ENCODE data around the gene VSTM2B. TPM values are rescaled to one million over a fixed set of nuclear protein-coding genes. Genes with fewer than 3 reads are reported as not detected.
A peak's percentile ranks its signal among the peaks of the same experiment; 100 is the strongest.

Gene VSTM2B
- total RNA-seq, 3 donors from 2014 or later: not detected

GRCh38 chr19:29516358-29516725 is 9.5 kb upstream of the VSTM2B start:
- Mint-ChIP-seq H3K36me3 (ENCODE audit: insufficient read depth) (no peaks in the 10 kb centered on the region), H3K9me3 (no peaks in the 10 kb centered on the region), H3K4me1 (ENCODE audit: low read depth) (no peaks in the 10 kb centered on the region), H3K27me3 (ENCODE audit: low read depth) (peaks cover 21% of the 10 kb centered on the region), H3K4me3 (no peak overlapping the region)
- DNase-seq: peak; percentile 2
- ATAC-seq: no peak

DNA sequence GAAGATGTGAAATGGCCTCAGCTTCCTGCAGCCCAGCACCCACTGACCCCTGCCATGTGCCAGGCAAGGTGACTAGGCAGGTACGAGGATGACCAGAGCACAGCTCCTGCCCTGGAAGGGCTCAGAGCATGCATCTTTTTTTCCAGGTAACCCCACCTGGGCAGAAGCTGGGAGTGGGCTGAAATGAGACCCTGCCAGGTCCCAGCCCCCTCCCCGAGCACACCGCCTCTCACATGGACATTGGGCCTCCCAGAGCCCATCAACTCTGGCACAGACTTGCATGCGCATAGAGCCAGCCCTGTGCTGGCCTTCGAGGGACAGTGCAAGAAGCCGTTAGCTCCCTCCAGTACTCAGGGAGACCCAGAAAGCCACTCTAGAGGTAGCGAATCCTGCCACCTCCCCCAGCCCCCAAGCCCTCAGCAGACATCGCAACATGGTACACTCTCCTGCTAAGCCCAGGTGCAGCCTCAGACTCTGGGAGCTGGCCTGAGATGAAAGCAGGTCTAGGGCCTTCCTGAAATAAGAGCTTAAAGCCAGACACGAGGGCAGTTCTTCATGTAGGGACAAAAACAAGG is 8.9 kb upstream of the VSTM2B start:
- H3K36me3 Mint-ChIP-seq (ENCODE audit: insufficient read depth): no peaks in the 10 kb centered on the region
- H3K4me3 Mint-ChIP-seq: no peak overlapping the region
- H3K27me3 Mint-ChIP-seq (ENCODE audit: low read depth): peaks cover 23% of the 10 kb centered on the region
- H3K9me3 Mint-ChIP-seq: no peaks in the 10 kb centered on the region
- no peak for ATAC-seq
- DNase-seq: peak; percentile 0
- H3K4me1 Mint-ChIP-seq (ENCODE audit: low read depth): no peaks in the 10 kb centered on the region

GRCh38 chr19:29517412-29517811 is 8.4 kb upstream of the VSTM2B start:
- ATAC-seq (no peak), DNase-seq (peak; percentile 0)
- H3K9me3 Mint-ChIP-seq: no peaks in the 10 kb centered on the region

GRCh38 chr19:29517946-29518345 is 7.8 kb upstream of the VSTM2B start:
- DNase-seq (no peak), ATAC-seq (no peak)
- H3K9me3 Mint-ChIP-seq: no peaks in the 10 kb centered on the region
- no peaks in the 10 kb centered on the region for H3K36me3 Mint-ChIP-seq (ENCODE audit: insufficient read depth)
- H3K4me3 Mint-ChIP-seq: no peak overlapping the region
- H3K4me1 Mint-ChIP-seq (ENCODE audit: low read depth): no peaks in the 10 kb centered on the region
- peaks cover 27% of the 10 kb centered on the region for H3K27me3 Mint-ChIP-seq (ENCODE audit: low read depth)

More at GRCh38 chr19:29517412-29517811, 8.4 kb upstream of the VSTM2B start:
- peaks cover 24% of the 10 kb centered on the region for H3K27me3 Mint-ChIP-seq (ENCODE audit: low read depth)
- H3K36me3 Mint-ChIP-seq (ENCODE audit: insufficient read depth): no peaks in the 10 kb centered on the region
- H3K4me1 Mint-ChIP-seq (ENCODE audit: low read depth): no peaks in the 10 kb centered on the region
- H3K4me3 Mint-ChIP-seq: no peak overlapping the region

- H3K27me3 Mint-ChIP-seq (ENCODE audit: low read depth): peaks cover 39% of the 10 kb centered on the region
- DNase-seq (no peak), ATAC-seq (no peak)
- H3K9me3 Mint-ChIP-seq: no peaks in the 10 kb centered on the region
- no peaks in the 10 kb centered on the region for H3K4me1 Mint-ChIP-seq (ENCODE audit: low read depth)
- no peaks in the 10 kb centered on the region for H3K36me3 Mint-ChIP-seq (ENCODE audit: insufficient read depth)
- no peak overlapping the region for H3K4me3 Mint-ChIP-seq
These were observed 6.6 kb upstream of the VSTM2B start for GRCh38 chr19:29519146-29519545.

- Mint-ChIP-seq H3K36me3 (ENCODE audit: insufficient read depth) (no peaks in the 10 kb centered on the region), H3K9me3 (no peaks in the 10 kb centered on the region), H3K4me1 (ENCODE audit: low read depth) (peaks cover 3% of the 10 kb centered on the region), H3K4me3 (no peak overlapping the region), H3K27me3 (ENCODE audit: low read depth) (peaks cover 46% of the 10 kb centered on the region)
- ATAC-seq: no peak
- DNase-seq: peak; percentile 1
These were observed 5.9 kb upstream of the VSTM2B start for GRCh38 chr19:29519931-29520330.

DNA sequence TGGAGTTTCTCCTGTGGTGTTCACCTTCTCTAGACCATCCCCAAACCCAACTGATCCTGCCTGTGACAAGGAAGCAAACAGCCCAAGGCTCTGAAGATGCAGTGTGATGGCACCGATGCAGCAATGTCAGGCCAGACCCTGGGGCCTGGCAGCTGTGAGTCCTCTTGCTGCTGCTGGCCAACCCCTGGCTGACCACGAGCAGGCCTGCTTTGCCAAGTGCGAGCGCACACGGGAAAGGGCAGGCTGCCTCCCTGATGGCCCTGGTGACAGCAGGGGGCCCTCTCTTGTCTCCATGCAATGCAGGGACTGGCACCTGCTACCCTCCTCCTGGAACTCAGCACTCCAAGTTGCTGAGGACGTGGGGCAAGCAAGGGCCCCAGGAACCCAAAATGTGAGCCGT is 5.4 kb upstream of the VSTM2B start:
- no peak for ATAC-seq
- H3K27me3 Mint-ChIP-seq (ENCODE audit: low read depth): peaks cover 48% of the 10 kb centered on the region

GRCh38 chr19:29521291-29522075 is 4.3 kb upstream of the VSTM2B start:
- peaks cover 51% of the 10 kb centered on the region for H3K27me3 Mint-ChIP-seq (ENCODE audit: low read depth)
- no peaks in the 10 kb centered on the region for H3K36me3 Mint-ChIP-seq (ENCODE audit: insufficient read depth)
- H3K4me3 Mint-ChIP-seq: no peak overlapping the region
- no peaks in the 10 kb centered on the region for H3K9me3 Mint-ChIP-seq
- no peak for DNase-seq
- no peak for ATAC-seq
- H3K4me1 Mint-ChIP-seq (ENCODE audit: low read depth): peaks cover 7% of the 10 kb centered on the region

More for the DNA sequence above, 5.4 kb upstream of the VSTM2B start:
- Mint-ChIP-seq H3K36me3 (ENCODE audit: insufficient read depth) (no peaks in the 10 kb centered on the region), H3K4me3 (no peak overlapping the region), H3K9me3 (no peaks in the 10 kb centered on the region), H3K4me1 (ENCODE audit: low read depth) (peaks cover 5% of the 10 kb centered on the region)
- no peak for DNase-seq

DNA sequence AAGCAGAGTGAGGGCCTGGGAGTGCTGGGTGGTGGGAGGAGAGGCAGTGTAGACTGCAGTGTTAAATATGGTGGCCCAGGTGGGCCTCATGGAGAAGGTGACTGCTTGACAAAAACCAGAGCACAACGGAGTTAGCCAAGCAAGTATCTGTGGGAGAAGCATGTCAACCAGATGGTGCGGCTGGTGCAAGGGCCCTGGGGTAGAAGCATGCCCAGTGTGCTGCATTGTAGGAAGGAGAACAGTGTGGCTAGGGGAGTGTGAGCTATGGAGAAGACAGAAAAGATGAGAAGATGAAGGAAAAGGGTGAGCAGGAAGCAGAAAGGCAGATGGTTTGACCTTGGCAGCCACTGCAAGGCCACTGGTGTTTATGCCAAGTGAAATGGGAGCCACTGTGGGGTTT is 2.2 kb upstream of the VSTM2B start:
- H3K36me3 Mint-ChIP-seq (ENCODE audit: insufficient read depth): no peaks in the 10 kb centered on the region
- DNase-seq (no peak), ATAC-seq (no peak)
- H3K9me3 Mint-ChIP-seq: no peaks in the 10 kb centered on the region
- H3K4me3 Mint-ChIP-seq: no peak overlapping the region
- H3K4me1 Mint-ChIP-seq (ENCODE audit: low read depth): peaks cover 19% of the 10 kb centered on the region
- peaks cover 62% of the 10 kb centered on the region for H3K27me3 Mint-ChIP-seq (ENCODE audit: low read depth)

DNA sequence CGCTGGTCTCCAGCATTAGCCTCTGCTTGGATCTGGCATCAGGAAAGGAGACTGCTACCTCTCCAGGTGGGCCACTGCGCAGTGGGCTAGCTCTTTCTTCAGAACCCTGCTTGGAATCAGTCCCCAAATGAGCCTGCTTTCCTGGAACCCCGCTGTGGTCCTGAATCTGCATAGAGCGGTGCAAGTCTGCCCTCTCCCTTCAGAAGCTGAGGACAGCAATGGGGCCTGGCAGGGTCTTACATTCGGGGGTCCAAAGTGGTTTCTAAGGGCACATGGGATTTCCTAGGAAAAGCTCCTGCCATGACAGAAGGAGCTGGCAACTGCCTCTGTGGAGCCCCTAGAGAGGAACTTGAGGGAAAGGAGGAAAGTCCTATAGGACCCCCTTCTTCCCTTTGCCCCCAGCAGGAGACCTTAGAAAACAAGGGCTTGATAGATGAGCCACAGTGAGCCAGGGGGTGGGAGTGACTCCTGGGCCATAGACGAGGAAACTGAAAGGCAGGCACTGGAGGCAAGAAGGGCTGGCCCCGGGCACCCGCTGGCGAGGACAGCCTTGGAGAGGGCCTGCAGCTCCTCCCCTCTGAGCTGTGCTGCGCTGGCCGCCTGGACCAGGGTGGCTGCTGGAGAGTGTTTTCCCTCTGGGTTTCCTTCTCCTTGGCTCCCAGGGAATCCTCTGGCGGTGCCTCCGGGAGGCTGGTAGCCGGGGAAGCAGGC is 1.4 kb upstream of the VSTM2B start:
- peak overlapping the region; percentile 48 for H3K4me3 Mint-ChIP-seq

GRCh38 chr19:29524912-29525831 is 622 bp upstream of the VSTM2B start:
- no peaks in the 10 kb centered on the region for H3K36me3 Mint-ChIP-seq (ENCODE audit: insufficient read depth)
- peak overlapping the region; percentile 62 for H3K4me3 Mint-ChIP-seq
- ATAC-seq (peak; percentile 9 to 25), DNase-seq (no peak)
- peaks cover 29% of the 10 kb centered on the region for H3K4me1 Mint-ChIP-seq (ENCODE audit: low read depth)
- H3K27me3 Mint-ChIP-seq (ENCODE audit: low read depth): peaks cover 63% of the 10 kb centered on the region
- no peaks in the 10 kb centered on the region for H3K9me3 Mint-ChIP-seq

More for the DNA sequence above, 1.4 kb upstream of the VSTM2B start:
- H3K4me1 Mint-ChIP-seq (ENCODE audit: low read depth): peaks cover 25% of the 10 kb centered on the region
- DNase-seq: no peak
- H3K36me3 Mint-ChIP-seq (ENCODE audit: insufficient read depth): no peaks in the 10 kb centered on the region
- no peak for ATAC-seq
- no peaks in the 10 kb centered on the region for H3K9me3 Mint-ChIP-seq
- H3K27me3 Mint-ChIP-seq (ENCODE audit: low read depth): peaks cover 62% of the 10 kb centered on the region

DNA sequence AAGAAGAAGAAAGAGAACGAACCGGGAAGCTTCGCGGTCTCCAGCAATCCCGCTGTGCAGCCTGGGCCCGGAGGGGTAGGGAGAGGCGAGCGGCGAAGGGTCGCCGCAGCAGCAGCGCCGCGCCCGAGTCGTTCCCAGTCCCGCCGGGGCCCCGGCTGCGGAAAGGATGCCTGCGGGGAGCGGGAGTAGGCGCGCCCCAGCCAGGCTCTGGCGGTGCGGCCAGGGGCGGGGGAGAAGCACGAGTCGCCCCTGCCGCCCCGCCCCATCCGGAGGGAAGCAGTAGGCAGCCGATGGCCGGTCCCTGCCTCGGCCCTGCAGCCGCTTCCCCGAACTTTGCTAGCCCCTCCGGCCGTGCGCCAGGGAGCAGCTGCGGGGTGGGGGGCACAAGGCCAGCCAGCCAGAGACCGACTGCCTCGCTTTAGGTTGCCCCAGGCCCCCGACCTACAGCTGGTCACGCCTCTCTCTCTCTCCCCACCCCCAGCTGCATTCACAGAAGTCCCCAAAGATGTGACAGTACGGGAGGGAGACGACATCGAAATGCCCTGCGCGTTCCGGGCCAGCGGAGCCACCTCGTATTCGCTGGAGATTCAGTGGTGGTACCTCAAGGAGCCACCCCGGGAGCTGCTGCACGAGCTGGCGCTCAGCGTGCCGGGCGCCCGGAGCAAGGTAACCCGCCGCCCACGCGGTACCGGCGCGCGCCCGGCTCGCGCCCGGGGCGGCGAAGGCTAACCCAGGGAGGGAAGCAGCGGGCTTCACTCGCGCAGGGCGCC is 1.1 kb downstream of the VSTM2B start:
- H3K4me1 Mint-ChIP-seq (ENCODE audit: low read depth): peaks cover 31% of the 10 kb centered on the region
- no peak for DNase-seq
- no peak for ATAC-seq

DNA sequence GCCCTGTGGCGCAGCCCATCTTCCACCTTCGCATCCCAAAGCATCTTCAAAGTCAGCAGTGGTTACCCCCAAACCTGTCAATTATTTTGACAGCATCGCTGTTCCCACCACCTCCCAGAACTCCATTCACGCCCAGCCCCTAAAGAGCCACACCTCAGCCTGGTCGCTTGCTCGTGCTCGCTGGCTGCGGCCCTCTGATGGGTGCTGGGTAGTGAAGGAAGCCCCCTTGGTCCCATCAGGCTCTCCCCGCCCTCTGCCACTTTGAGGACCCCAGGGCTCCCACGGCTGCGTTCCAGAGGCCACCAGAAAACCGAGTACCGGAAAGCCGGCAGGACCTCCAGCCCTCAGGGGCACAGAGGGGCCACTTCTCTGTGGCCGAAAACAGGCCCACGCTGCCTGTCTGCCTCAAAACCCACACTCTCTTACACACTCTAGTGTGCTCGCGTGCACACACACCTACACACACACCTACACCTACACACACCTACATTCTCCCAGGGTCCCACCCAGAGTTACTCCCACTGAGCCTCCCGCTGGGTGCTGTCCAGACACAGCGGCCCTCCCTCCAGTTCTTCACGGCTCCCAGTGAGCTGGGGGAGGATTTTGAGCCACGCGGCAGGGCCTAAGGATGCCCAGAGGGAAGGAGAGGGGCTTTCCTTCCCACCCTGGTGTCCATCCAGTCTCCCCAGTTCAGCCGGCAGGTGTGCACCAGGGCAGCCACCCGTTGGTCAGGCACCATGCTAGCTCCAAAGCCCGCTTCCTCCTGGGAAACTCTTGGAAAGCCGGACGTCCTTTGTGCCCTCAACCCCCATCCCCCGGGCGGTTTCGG is 1.9 kb downstream of the VSTM2B start:
- peak overlapping the region; percentile 59 for H3K4me3 Mint-ChIP-seq
- no peaks in the 10 kb centered on the region for H3K9me3 Mint-ChIP-seq
- peaks cover 71% of the 10 kb centered on the region for H3K27me3 Mint-ChIP-seq (ENCODE audit: low read depth)
- peaks cover 31% of the 10 kb centered on the region for H3K4me1 Mint-ChIP-seq (ENCODE audit: low read depth)
- ATAC-seq (no peak), DNase-seq (no peak)
- H3K36me3 Mint-ChIP-seq (ENCODE audit: insufficient read depth): no peaks in the 10 kb centered on the region

More for the DNA sequence above, 1.1 kb downstream of the VSTM2B start:
- no peaks in the 10 kb centered on the region for H3K9me3 Mint-ChIP-seq
- H3K27me3 Mint-ChIP-seq (ENCODE audit: low read depth): peaks cover 66% of the 10 kb centered on the region
- H3K36me3 Mint-ChIP-seq (ENCODE audit: insufficient read depth): no peaks in the 10 kb centered on the region
- no peak overlapping the region for H3K4me3 Mint-ChIP-seq
